HCT116 (cell line): Measurements from ENCODE around the gene MACF1. TPM values are rescaled to one million over a fixed set of nuclear protein-coding genes. Genes with fewer than 3 reads are reported as not detected.

ENCODE experiments used
- ATAC-seq: fragments of 200-7000 bp; cut with Tn5 transposase; 2 replicates; pipeline ENCODE4 v1.9.1; 2020; ENCODE audit warnings: mild to moderate bottlenecking, moderate library complexity
- BruUV-seq: library from RNA; stranded (reverse); fragments of 400-500 nt; replicated peaks from 2 replicates; lab custom pipeline; 2021; lab: Mats Ljungman, UMichigan
- CTCF ChIA-PET: fragments of 300-600 bp; sonication (Branson Sonifier 250); formaldehyde crosslinking; loops from one replicate; lab custom pipeline; 2021; ENCODE audit warnings: antibody characterized with exemption; lab: Charles Lee
- POLR2A ChIA-PET: fragments of 300-600, 350-600 bp; sonication (Branson Sonifier 250); formaldehyde crosslinking; loops from one replicate; lab custom pipeline; 2021; ENCODE audit warnings: antibody characterized with exemption; lab: Charles Lee
- RAD21 ChIA-PET, 2 experiments: fragments of 300-600 bp; sonication (Branson Sonifier 250); formaldehyde crosslinking; loops; one replicate each; lab custom pipeline; 2023; ENCODE audit warnings: low total read pairs in 2 of 2; ENCODE audit not compliant: uncharacterized antibody in 2 of 2, unreplicated experiment in 2 of 2, low non-redundant PET in 1 of 2; lab: Charles Lee
- DNase-seq: peaks from one replicate; pipeline ENCODE4 v3.0.0-alpha.2; 2010; ENCODE audit warnings: low read depth, low spot score
- H2AFZ ChIP-seq: fragments of 200-600 bp; shearing (Covaris generic), sonication (generic); 2 replicates; pipeline ENCODE4 v1.6.1; 2017; ENCODE audit warnings: low read depth, mixed run types, mixed read lengths, antibody characterized with exemption, low read length; ENCODE audit not compliant: poor library complexity, severe bottlenecking
- H3K27ac ChIP-seq: 2 replicates; pipeline ENCODE4 v1.5.1; 2012; ENCODE audit warnings: low read depth, low read length
- H3K27me3 ChIP-seq: fragments of 200-600 bp; sonication (generic); 2 replicates; pipeline ENCODE4 v1.6.1; 2016; ENCODE audit warnings: mixed run types, low read length, mixed read lengths; ENCODE audit not compliant: insufficient read depth
- H3K36me3 ChIP-seq, 2 experiments: fragments of 200-500 bp in 1 of 2; fragments of 200-600 bp in 1 of 2; sonication (Bioruptor generic) in 1 of 2; sonication (generic) in 1 of 2; 2 replicates each; pipeline versions ENCODE4 v1.5.1 to v1.6.1; 2014 to 2016; ENCODE audit warnings: low read length in 2 of 2, inconsistent platforms in 1 of 2, mixed read lengths in 1 of 2, mixed run types in 1 of 2; ENCODE audit not compliant: insufficient read depth in 2 of 2, control insufficient read depth in 1 of 2
- H3K4me1 ChIP-seq, 2 experiments: fragments of 200-600 bp in 1 of 2; sonication (generic) in 1 of 2; 2 replicates each; pipeline versions ENCODE4 v1.5.1 to v1.6.1; 2012 to 2017; ENCODE audit warnings: low read length in 2 of 2, inconsistent platforms in 1 of 2, mild to moderate bottlenecking in 1 of 2, mixed read lengths in 1 of 2, mixed run types in 1 of 2, moderate library complexity in 1 of 2; ENCODE audit not compliant: insufficient read depth in 2 of 2, control insufficient read depth in 1 of 2
- H3K4me2 ChIP-seq: fragments of 200-600 bp; sonication (generic); 2 replicates; pipeline ENCODE4 v1.6.1; 2017; ENCODE audit warnings: mixed run types, low read length, mixed read lengths
- H3K4me3 ChIP-seq, 2 experiments: fragments of 200-600 bp in 1 of 2; sonication (generic) in 1 of 2; replicated peaks in 1 of 2; 2 replicates each; pipeline ENCODE4 v1.5.1; 2011 to 2016; ENCODE audit warnings: low read length in 2 of 2, control low read depth in 1 of 2, low read depth in 1 of 2, mild to moderate bottlenecking in 1 of 2, mixed read lengths in 1 of 2, mixed run types in 1 of 2
- H3K79me2 ChIP-seq: fragments of 200-600 bp; sonication (generic); 2 replicates; pipeline ENCODE4 v1.6.1; 2017; ENCODE audit warnings: mild to moderate bottlenecking, mixed run types, low read length, moderate library complexity, mixed read lengths; ENCODE audit not compliant: insufficient read depth
- H3K9ac ChIP-seq: fragments of 200-600 bp; sonication (generic); 2 replicates; pipeline ENCODE4 v1.6.1; 2016; ENCODE audit warnings: low read length, mixed read lengths
- H3K9me2 ChIP-seq: fragments of 200-600 bp; sonication (generic), shearing (Covaris generic); 2 replicates; pipeline ENCODE4 v1.6.1; 2017; ENCODE audit warnings: mixed run types, mild to moderate bottlenecking, moderate library complexity; ENCODE audit not compliant: insufficient read depth
- H3K9me3 ChIP-seq, 2 experiments: fragments of 200-500 bp in 1 of 2; fragments of 200-600 bp in 1 of 2; sonication (Bioruptor generic) in 1 of 2; sonication (generic) in 1 of 2; 2 replicates each; pipeline ENCODE4 v1.6.1; 2014 to 2017; ENCODE audit warnings: low read length in 2 of 2, mixed read lengths in 2 of 2, inconsistent platforms in 1 of 2, low read depth in 1 of 2, mild to moderate bottlenecking in 1 of 2, mixed run types in 1 of 2, moderate library complexity in 1 of 2; ENCODE audit not compliant: control insufficient read depth in 1 of 2, insufficient read depth in 1 of 2
- H4K20me1 ChIP-seq: fragments of 200-600 bp; sonication (generic), shearing (Covaris generic); 2 replicates; pipeline ENCODE4 v1.6.1; 2017; ENCODE audit warnings: mixed run types, mild to moderate bottlenecking, moderate library complexity; ENCODE audit not compliant: insufficient read depth
- CBX3 ChIP-seq: IDR thresholded peaks from 2 replicates; pipeline ENCODE4 v1.6.1; 2012; ENCODE audit warnings: low read depth
- CEBPB ChIP-seq: IDR thresholded peaks from 2 replicates; pipeline ENCODE4 v1.6.1; 2012; ENCODE audit warnings: low read depth
- EGR1 ChIP-seq: IDR thresholded peaks from 2 replicates; pipeline ENCODE4 v1.6.1; 2012; ENCODE audit warnings: low read depth
- ELF1 ChIP-seq: IDR thresholded peaks from 2 replicates; pipeline ENCODE4 v1.6.1; 2012; ENCODE audit warnings: low read depth, borderline replicate concordance
- FOSL1 ChIP-seq: IDR thresholded peaks from 2 replicates; pipeline ENCODE4 v1.6.1; 2012; ENCODE audit warnings: low read depth
- POLR2A ChIP-seq: IDR thresholded peaks from 2 replicates; pipeline ENCODE4 v1.7.0; 2011; ENCODE audit warnings: borderline replicate concordance; ENCODE audit not compliant: insufficient read depth, insufficient read length; ENCODE audit errors: extremely low read depth
- POLR2AphosphoS5 ChIP-seq: IDR thresholded peaks from 2 replicates; pipeline ENCODE4 v1.6.1; 2011; ENCODE audit warnings: mild to moderate bottlenecking, low read depth, low read length, moderate library complexity
- SP1 ChIP-seq: IDR thresholded peaks from 2 replicates; pipeline ENCODE4 v1.6.1; 2012; ENCODE audit warnings: low read depth
- SRF ChIP-seq: IDR thresholded peaks from 2 replicates; pipeline ENCODE4 v1.6.1; 2012; ENCODE audit warnings: low read depth
- TCF7L2 ChIP-seq: IDR thresholded peaks from 2 replicates; pipeline ENCODE4 v1.7.0; 2011; ENCODE audit warnings: borderline replicate concordance, inconsistent platforms; ENCODE audit not compliant: insufficient read depth, insufficient read length; ENCODE audit errors: extremely low read depth
- YY1 ChIP-seq: IDR thresholded peaks from 2 replicates; pipeline ENCODE4 v1.6.1; 2011; ENCODE audit warnings: low read length, low read depth, moderate library complexity, mild to moderate bottlenecking; ENCODE audit not compliant: insufficient replicate concordance; ENCODE audit errors: extremely low read depth
- ZFX ChIP-seq: fragments of 450-650 bp; IDR thresholded peaks from 2 replicates; pipeline ENCODE4 v1.6.1; 2017
- ZNF274 ChIP-seq: fragments of 200-500 bp; sonication (Bioruptor generic); IDR thresholded peaks from 2 replicates; pipeline ENCODE4 v1.6.1; 2014; ENCODE audit warnings: mild to moderate bottlenecking, low read depth, low read length, inconsistent platforms
- intact Hi-C: fragments of 100-400 bp; cut with micrococcal nuclease; formaldehyde crosslinking; loops from 2 replicates; pipeline ENCODE4 v1.10.0; 2022
- total RNA-seq: library from RNA; stranded (reverse); gene quantifications from one replicate; pipeline ENCODE4 v1.2.1, GENCODE V29; 2021; ENCODE audit not compliant: unreplicated experiment
- TF ChIP-seq, protein P1 (sequence below): IDR thresholded peaks from 2 replicates; pipeline ENCODE4 v1.6.1; 2012; ENCODE audit warnings: low read depth
- TF ChIP-seq, protein P2 (sequence below), 3 experiments: fragments of 200-600 bp in 1 of 3; sonication (generic) in 1 of 3; IDR thresholded peaks in 2 of 3; conservative IDR thresholded peaks in 1 of 3; 2 replicates each; pipeline ENCODE4 v1.5.1; 2012 to 2017; ENCODE audit warnings: low read depth in 2 of 3, low read length in 2 of 3, antibody characterized with exemption in 1 of 3, borderline replicate concordance in 1 of 3, control low read depth in 1 of 3, mild to moderate bottlenecking in 1 of 3, mixed read lengths in 1 of 3, mixed run types in 1 of 3, moderate library complexity in 1 of 3; ENCODE audit not compliant: insufficient read depth in 1 of 3
- TF ChIP-seq, protein P3 (sequence below): IDR thresholded peaks from 2 replicates; pipeline ENCODE4 v1.6.1; 2011; ENCODE audit warnings: mild to moderate bottlenecking, low read length, moderate library complexity; ENCODE audit not compliant: insufficient replicate concordance; ENCODE audit errors: extremely low read depth
- TF ChIP-seq, protein P4 (sequence below): IDR thresholded peaks from 2 replicates; pipeline ENCODE4 v1.6.1; 2012

MACF1 gene
- total RNA-seq, 1 experiment from 2014 or later = 146 TPM

- Histone ChIP-seq H3K27ac (no peak overlapping the region), H3K27me3 (no peaks in the 10 kb centered on the region), H3K9me2 (no peaks in the 10 kb centered on the region), H3K36me3 (no peaks in the 10 kb centered on the region), H4K20me1 (no peaks in the 10 kb centered on the region), H3K4me1 (0 out of 4 replicates have a peak, but pooled peaks cover 0 to 2% of the 10 kb centered on the region in 2 experiments), H3K9ac (no peak overlapping the region), H3K4me2 (no peak overlapping the region), H2AFZ (no peak overlapping the region), H3K79me2 (no peaks in the 10 kb centered on the region), H3K9me3 (no peaks in the 10 kb centered on the region), H3K4me3 (no peak overlapping the region)
- TF ChIP-seq, protein P1, sequence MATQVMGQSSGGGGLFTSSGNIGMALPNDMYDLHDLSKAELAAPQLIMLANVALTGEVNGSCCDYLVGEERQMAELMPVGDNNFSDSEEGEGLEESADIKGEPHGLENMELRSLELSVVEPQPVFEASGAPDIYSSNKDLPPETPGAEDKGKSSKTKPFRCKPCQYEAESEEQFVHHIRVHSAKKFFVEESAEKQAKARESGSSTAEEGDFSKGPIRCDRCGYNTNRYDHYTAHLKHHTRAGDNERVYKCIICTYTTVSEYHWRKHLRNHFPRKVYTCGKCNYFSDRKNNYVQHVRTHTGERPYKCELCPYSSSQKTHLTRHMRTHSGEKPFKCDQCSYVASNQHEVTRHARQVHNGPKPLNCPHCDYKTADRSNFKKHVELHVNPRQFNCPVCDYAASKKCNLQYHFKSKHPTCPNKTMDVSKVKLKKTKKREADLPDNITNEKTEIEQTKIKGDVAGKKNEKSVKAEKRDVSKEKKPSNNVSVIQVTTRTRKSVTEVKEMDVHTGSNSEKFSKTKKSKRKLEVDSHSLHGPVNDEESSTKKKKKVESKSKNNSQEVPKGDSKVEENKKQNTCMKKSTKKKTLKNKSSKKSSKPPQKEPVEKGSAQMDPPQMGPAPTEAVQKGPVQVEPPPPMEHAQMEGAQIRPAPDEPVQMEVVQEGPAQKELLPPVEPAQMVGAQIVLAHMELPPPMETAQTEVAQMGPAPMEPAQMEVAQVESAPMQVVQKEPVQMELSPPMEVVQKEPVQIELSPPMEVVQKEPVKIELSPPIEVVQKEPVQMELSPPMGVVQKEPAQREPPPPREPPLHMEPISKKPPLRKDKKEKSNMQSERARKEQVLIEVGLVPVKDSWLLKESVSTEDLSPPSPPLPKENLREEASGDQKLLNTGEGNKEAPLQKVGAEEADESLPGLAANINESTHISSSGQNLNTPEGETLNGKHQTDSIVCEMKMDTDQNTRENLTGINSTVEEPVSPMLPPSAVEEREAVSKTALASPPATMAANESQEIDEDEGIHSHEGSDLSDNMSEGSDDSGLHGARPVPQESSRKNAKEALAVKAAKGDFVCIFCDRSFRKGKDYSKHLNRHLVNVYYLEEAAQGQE = no peak
- TF ChIP-seq POLR2A (no peak), SRF (no peak), YY1 (no peak), POLR2AphosphoS5 (no peak), CEBPB (no peak), TCF7L2 (no peak), ELF1 (no peak), FOSL1 (no peak), CBX3 (no peak), SP1 (no peak), EGR1 (no peak), ZNF274 (no peak), ZFX (no peak)
- TF ChIP-seq, protein P2, sequence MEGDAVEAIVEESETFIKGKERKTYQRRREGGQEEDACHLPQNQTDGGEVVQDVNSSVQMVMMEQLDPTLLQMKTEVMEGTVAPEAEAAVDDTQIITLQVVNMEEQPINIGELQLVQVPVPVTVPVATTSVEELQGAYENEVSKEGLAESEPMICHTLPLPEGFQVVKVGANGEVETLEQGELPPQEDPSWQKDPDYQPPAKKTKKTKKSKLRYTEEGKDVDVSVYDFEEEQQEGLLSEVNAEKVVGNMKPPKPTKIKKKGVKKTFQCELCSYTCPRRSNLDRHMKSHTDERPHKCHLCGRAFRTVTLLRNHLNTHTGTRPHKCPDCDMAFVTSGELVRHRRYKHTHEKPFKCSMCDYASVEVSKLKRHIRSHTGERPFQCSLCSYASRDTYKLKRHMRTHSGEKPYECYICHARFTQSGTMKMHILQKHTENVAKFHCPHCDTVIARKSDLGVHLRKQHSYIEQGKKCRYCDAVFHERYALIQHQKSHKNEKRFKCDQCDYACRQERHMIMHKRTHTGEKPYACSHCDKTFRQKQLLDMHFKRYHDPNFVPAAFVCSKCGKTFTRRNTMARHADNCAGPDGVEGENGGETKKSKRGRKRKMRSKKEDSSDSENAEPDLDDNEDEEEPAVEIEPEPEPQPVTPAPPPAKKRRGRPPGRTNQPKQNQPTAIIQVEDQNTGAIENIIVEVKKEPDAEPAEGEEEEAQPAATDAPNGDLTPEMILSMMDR (IDR thresholded peaks at IDR 0.05 in 2 of 3, conservative IDR thresholded peaks at IDR 0.05 in 1 of 3; ENCODE audit: borderline replicate concordance in 1 of 3, insufficient read depth in 1 of 3, low read depth in 2 of 3, low read length in 2 of 3) = no peak
- TF ChIP-seq, protein P3, sequence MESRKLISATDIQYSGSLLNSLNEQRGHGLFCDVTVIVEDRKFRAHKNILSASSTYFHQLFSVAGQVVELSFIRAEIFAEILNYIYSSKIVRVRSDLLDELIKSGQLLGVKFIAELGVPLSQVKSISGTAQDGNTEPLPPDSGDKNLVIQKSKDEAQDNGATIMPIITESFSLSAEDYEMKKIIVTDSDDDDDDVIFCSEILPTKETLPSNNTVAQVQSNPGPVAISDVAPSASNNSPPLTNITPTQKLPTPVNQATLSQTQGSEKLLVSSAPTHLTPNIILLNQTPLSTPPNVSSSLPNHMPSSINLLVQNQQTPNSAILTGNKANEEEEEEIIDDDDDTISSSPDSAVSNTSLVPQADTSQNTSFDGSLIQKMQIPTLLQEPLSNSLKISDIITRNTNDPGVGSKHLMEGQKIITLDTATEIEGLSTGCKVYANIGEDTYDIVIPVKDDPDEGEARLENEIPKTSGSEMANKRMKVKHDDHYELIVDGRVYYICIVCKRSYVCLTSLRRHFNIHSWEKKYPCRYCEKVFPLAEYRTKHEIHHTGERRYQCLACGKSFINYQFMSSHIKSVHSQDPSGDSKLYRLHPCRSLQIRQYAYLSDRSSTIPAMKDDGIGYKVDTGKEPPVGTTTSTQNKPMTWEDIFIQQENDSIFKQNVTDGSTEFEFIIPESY = no peak
- TF ChIP-seq, protein P4, sequence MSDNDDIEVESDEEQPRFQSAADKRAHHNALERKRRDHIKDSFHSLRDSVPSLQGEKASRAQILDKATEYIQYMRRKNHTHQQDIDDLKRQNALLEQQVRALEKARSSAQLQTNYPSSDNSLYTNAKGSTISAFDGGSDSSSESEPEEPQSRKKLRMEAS = no peak
- RAD21 ChIA-PET = no interaction called here
- DNase-seq = no peak
- POLR2A ChIA-PET = no interaction called here
- CTCF ChIA-PET = no interaction called here
- no peak for ATAC-seq
- intact Hi-C loops = no loop called here
- BruUV-seq = no TSS peak
Measured at GRCh38 chr1:39497585-39497984, 293.1 kb downstream of the MACF1 start.
